ENCODE data around the gene LRCH3. TPM values are rescaled to one million over a fixed set of nuclear protein-coding genes. Genes with fewer than 3 reads are reported as not detected.
A peak's percentile ranks its signal among the peaks of the same experiment; 100 is the strongest.

The LRCH3 gene
- total RNA-seq, 6 donors from 2014 or later = 24.6 to 68.1 (median 34.2) TPM

DNA sequence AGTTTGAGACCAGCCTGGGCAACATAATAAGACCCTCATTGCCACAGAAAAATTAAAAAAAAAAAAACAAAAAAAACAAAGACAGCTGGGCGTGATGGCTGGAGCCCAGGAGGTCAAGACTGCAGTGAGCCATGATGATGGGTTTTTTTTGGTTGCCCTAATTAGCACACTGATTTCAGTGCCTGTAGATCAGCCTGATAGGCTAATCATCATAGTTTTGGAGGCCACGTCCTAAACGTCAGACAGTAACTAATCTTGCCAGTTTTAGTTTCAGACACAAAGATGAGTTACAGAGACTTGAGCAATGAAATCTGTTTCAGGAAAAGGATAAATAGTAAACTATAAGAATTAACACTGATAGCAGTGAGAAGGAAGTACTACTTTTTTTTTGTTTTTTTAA lies 55.4 kb downstream of the LRCH3 start:
- TF ChIP-seq POLR2A (IDR thresholded peaks at IDR 0.05) (no peak), POLR2AphosphoS5 (IDR thresholded peaks at IDR 0.05) (no peak)
- no peaks in the 10 kb centered on the region for H3K9me3 ChIP-seq
- WGBS, 2 donors = 71 to 88% methylated on average over 3 of the region's 3 CpGs
- DNase-seq (no peak), ATAC-seq (ENCODE audit: low FRiP score in 2 of 2) (no peak)
- H3K36me3 ChIP-seq = peaks cover 0 to 64% (median 29%) of the 10 kb centered on the region in 4 donors
- H3K4me3 ChIP-seq = no peak overlapping the region
- H3K27me3 ChIP-seq = no peaks in the 10 kb centered on the region
- H3K4me1 ChIP-seq = peaks cover 0 to 12% (median 3%) of the 10 kb centered on the region in 4 donors
- no peak overlapping the region for H3K27ac ChIP-seq

DNA sequence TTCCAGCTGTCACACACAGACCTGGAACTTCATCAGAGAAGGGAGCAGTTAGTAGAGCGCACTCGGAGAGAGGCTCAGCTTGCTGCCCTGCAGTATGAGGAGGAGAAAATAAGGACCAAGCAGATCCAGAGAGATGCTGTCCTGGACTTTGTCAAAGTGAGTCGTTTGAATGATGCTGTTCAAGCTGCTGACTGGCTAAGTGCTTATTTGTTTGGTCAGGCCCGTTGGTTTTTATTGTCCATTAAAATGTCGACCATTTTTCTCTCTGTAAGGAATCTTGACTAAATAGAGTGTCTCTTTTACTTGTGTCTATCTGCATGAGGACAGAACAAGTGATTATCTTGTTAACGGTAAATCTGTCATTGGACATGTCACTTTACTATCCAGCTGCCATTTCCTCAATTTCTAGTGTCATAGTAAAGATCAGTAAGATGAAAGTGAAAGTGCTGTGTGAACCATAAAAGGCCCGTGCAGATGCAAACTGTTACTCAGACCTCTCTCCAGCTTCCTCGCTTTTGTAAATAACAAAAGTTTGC lies 56.9 kb downstream of the LRCH3 start:
- Histone ChIP-seq H3K4me3 (peak overlapping the region in 2 of 4 donors; percentile 0 to 20), H3K27me3 (no peaks in the 10 kb centered on the region), H3K9me3 (no peaks in the 10 kb centered on the region), H3K27ac (peak overlapping the region; percentile 3 to 42 (median 16)), H3K36me3 (peaks cover 3 to 65% (median 25%) of the 10 kb centered on the region in 4 donors), H3K4me1 (peaks cover 0 to 12% (median 3%) of the 10 kb centered on the region in 4 donors)
- TF ChIP-seq, protein P1, sequence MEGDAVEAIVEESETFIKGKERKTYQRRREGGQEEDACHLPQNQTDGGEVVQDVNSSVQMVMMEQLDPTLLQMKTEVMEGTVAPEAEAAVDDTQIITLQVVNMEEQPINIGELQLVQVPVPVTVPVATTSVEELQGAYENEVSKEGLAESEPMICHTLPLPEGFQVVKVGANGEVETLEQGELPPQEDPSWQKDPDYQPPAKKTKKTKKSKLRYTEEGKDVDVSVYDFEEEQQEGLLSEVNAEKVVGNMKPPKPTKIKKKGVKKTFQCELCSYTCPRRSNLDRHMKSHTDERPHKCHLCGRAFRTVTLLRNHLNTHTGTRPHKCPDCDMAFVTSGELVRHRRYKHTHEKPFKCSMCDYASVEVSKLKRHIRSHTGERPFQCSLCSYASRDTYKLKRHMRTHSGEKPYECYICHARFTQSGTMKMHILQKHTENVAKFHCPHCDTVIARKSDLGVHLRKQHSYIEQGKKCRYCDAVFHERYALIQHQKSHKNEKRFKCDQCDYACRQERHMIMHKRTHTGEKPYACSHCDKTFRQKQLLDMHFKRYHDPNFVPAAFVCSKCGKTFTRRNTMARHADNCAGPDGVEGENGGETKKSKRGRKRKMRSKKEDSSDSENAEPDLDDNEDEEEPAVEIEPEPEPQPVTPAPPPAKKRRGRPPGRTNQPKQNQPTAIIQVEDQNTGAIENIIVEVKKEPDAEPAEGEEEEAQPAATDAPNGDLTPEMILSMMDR (IDR thresholded peaks at IDR 0.05) = no peak
- TF ChIP-seq POLR2AphosphoS5 (IDR thresholded peaks at IDR 0.05) (no peak), EP300 (IDR thresholded peaks at IDR 0.05) (no peak), POLR2A (IDR thresholded peaks at IDR 0.05) (no peak)
- DNase-seq (no peak), ATAC-seq (ENCODE audit: low FRiP score in 2 of 2) (peak in 1 of 2 donors; percentile 64)
- 52 to 59% methylated on average over 8 of the region's 8 CpGs for WGBS, 2 donors

DNA sequence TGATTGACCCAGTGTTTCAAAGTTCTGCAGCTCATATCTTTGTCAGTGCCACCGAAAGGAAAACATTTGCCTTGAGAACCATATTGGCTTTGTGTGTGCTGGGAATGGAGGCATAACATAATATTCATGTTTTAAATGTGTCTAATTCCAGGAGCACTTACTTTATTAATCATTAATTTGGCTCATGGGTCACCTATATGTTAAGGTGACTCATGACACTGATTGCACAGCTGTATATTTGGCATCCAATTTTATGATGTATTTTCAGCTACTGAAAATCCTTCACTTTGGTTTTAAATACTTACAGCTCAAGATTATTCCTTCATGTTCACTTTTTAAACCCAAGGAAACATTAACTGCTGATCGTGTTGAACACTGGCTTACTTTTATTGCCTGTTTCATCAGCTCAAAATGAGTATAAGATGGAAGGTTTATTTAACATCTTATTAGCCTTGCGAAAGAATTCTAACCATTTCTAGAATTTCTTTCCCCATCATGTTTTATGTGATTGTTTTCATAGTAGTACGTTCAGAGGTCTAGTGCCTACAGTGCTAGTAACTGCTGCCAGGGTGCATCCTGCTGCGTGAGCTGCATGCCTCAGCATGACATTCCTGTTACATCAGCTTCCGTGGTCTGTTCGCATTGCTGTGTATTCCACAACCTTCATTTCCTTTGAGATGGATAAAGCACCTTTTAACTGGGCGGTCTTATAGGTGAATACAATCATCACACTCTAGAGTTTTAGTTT lies 63.7 kb downstream of the LRCH3 start:
- Histone ChIP-seq H3K36me3 (peaks cover 4 to 72% (median 32%) of the 10 kb centered on the region in 4 donors), H3K9me3 (no peaks in the 10 kb centered on the region), H3K4me1 (no peaks in the 10 kb centered on the region), H3K27ac (no peak overlapping the region), H3K4me3 (no peak overlapping the region), H3K27me3 (no peaks in the 10 kb centered on the region)
- TF ChIP-seq POLR2A (IDR thresholded peaks at IDR 0.05) (no peak), POLR2AphosphoS5 (IDR thresholded peaks at IDR 0.05) (no peak), EP300 (IDR thresholded peaks at IDR 0.05) (no peak)
- TF ChIP-seq, protein P1 (IDR thresholded peaks at IDR 0.05) = no peak
- WGBS, 2 donors = 90 to 93% methylated on average over 8 of the region's 8 CpGs
- DNase-seq (no peak), ATAC-seq (ENCODE audit: low FRiP score in 2 of 2) (no peak)

DNA sequence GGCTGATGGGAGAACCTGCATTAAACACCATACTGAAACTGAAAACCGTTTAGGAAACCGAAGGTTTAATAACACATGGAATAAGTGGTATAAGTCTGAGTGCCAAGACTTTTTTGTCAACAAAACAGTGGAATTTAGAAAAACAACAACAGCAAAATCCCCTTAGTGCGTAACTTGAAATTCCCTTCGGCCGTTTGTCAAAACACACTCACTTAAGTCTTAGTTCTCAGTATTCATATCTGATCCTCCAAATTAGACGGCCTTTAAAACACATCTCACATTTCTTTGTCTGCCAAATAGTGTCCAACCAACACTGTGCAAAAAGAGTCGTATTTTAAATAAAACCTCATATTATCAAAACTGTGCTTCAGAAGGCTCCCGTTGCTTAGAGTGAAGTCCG lies 64.5 kb downstream of the LRCH3 start:
- no peak overlapping the region for H3K27ac ChIP-seq
- H3K36me3 ChIP-seq = peaks cover 4 to 66% (median 30%) of the 10 kb centered on the region in 4 donors

DNA sequence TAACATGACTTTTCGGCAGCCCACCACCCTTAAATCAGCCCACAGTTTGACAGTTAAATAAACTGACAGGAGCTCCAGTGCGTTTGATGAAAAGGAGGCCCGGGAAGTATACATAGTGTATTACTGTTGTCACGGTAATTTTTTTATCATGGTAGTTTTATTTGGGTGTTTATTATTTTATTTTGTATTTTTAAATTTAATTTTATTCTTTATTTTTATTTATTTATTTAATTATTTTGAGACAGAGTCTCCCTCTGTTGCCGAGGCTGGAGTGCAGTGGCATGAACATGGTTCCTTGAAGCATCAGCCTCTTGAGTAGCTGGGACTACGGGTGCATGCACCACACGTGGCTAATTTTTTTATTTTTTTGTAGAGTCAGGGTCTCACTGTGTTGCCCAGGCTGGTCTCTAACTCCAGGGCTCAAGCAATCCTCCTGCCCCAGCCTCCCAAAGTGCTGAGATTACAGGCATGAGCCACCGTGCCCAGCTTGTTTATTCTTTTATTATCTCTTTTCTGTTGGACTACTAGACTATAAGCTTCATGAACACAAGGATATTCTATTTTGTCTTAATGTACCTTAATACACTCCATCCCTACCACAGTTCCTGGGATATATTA lies 65.3 kb downstream of the LRCH3 start:
- no peak for DNase-seq
- H3K4me1 ChIP-seq = no peaks in the 10 kb centered on the region
- ATAC-seq (ENCODE audit: low FRiP score in 2 of 2) = no peak
- TF ChIP-seq, protein P1 (IDR thresholded peaks at IDR 0.05) = no peak
- TF ChIP-seq POLR2A (IDR thresholded peaks at IDR 0.05) (no peak), POLR2AphosphoS5 (IDR thresholded peaks at IDR 0.05) (no peak), EP300 (IDR thresholded peaks at IDR 0.05) (no peak)
- no peaks in the 10 kb centered on the region for H3K9me3 ChIP-seq
- H3K27ac ChIP-seq = no peak overlapping the region
- 81 to 96% methylated on average over 8 of the region's 8 CpGs for WGBS, 2 donors
- H3K27me3 ChIP-seq = no peaks in the 10 kb centered on the region
- H3K4me3 ChIP-seq = no peak overlapping the region
- peaks cover 4 to 60% (median 27%) of the 10 kb centered on the region in 4 donors for H3K36me3 ChIP-seq

More for the DNA sequence above, 64.5 kb downstream of the LRCH3 start:
- no peaks in the 10 kb centered on the region for H3K27me3 ChIP-seq
- ATAC-seq (ENCODE audit: low FRiP score in 2 of 2) (no peak), DNase-seq (no peak)
- H3K9me3 ChIP-seq = no peaks in the 10 kb centered on the region
- 88 to 89% methylated on average over 9 of the region's 9 CpGs for WGBS, 2 donors
- H3K4me3 ChIP-seq = no peak overlapping the region
- TF ChIP-seq, protein P1 (IDR thresholded peaks at IDR 0.05) = no peak
- no peak for TF ChIP-seq EP300 (IDR thresholded peaks at IDR 0.05)
- no peaks in the 10 kb centered on the region for H3K4me1 ChIP-seq

Measured in upper lobe of left lung (tissue), 6 donors.